H9 (cell line): ENCODE data around the gene GLCCI1. TPM values are rescaled to one million over a fixed set of nuclear protein-coding genes. Genes with fewer than 3 reads are reported as not detected.

ENCODE experiments used
- DNase-seq: peaks from one replicate; pipeline ENCODE4 v3.0.0-alpha.2; 2017
- H2AFZ ChIP-seq: one replicate; pipeline ENCODE4 v1.6.1; 2013; ENCODE audit warnings: mild to moderate bottlenecking, low read length, control low read depth, moderate library complexity
- H2AK5ac ChIP-seq: 2 replicates; pipeline ENCODE4 v1.6.1; 2013; ENCODE audit warnings: low read length, control low read depth, mixed read lengths; ENCODE audit not compliant: insufficient read length
- H2BK120ac ChIP-seq: one replicate; pipeline ENCODE4 v1.6.1; 2013; ENCODE audit warnings: low read depth, mild to moderate bottlenecking, low read length, control low read depth, inconsistent platforms; ENCODE audit not compliant: poor library complexity, severe bottlenecking
- H2BK12ac ChIP-seq: 2 replicates; pipeline ENCODE4 v1.6.1; 2013; ENCODE audit warnings: low read length, control low read depth, mixed read lengths, low read depth; ENCODE audit not compliant: insufficient read length
- H2BK15ac ChIP-seq: 2 replicates; pipeline ENCODE4 v1.6.1; 2013; ENCODE audit warnings: low read depth, low read length, control low read depth
- H2BK20ac ChIP-seq: one replicate; pipeline ENCODE4 v1.6.1; 2013; ENCODE audit warnings: low read depth, mild to moderate bottlenecking, low read length, control low read depth, inconsistent platforms; ENCODE audit not compliant: poor library complexity, severe bottlenecking
- H2BK5ac ChIP-seq: 2 replicates; pipeline ENCODE4 v1.6.1; 2013; ENCODE audit warnings: low read length, control low read depth, mixed read lengths; ENCODE audit not compliant: insufficient read length
- H3K14ac ChIP-seq: 2 replicates; pipeline ENCODE4 v1.6.1; 2013; ENCODE audit warnings: low read length, control low read depth; ENCODE audit not compliant: insufficient read depth
- H3K18ac ChIP-seq: 2 replicates; pipeline ENCODE4 v1.6.1; 2013; ENCODE audit warnings: low read depth, mild to moderate bottlenecking, mixed read lengths, low read length, control low read depth; ENCODE audit not compliant: insufficient read length
- H3K23ac ChIP-seq: 2 replicates; pipeline ENCODE4 v1.6.1; 2013; ENCODE audit warnings: low read length, control low read depth, mixed read lengths, low read depth; ENCODE audit not compliant: insufficient read length
- H3K23me2 ChIP-seq: 2 replicates; pipeline ENCODE4 v1.6.1; 2013; ENCODE audit warnings: low read depth, mild to moderate bottlenecking, mixed read lengths, low read length, control low read depth; ENCODE audit not compliant: insufficient read length, poor library complexity, severe bottlenecking
- H3K27ac ChIP-seq: 2 replicates; pipeline ENCODE4 v1.5.1; 2013; ENCODE audit warnings: low read length, control low read depth, mixed read lengths, low read depth; ENCODE audit not compliant: insufficient read length
- H3K27me3 ChIP-seq: 2 replicates; pipeline ENCODE4 v1.6.1; 2013; ENCODE audit warnings: low read length, control low read depth, inconsistent platforms; ENCODE audit not compliant: insufficient read depth
- H3K4ac ChIP-seq: 2 replicates; pipeline ENCODE4 v1.6.1; 2013; ENCODE audit warnings: low read depth, mild to moderate bottlenecking, control low read depth, inconsistent platforms, low read length, moderate library complexity
- H3K4me1 ChIP-seq: 2 replicates; pipeline ENCODE4 v1.6.1; 2013; ENCODE audit warnings: low read length, control low read depth, inconsistent platforms; ENCODE audit not compliant: insufficient read depth
- H3K4me2 ChIP-seq: 2 replicates; pipeline ENCODE4 v1.6.1; 2013; ENCODE audit warnings: low read length, control low read depth, mixed read lengths; ENCODE audit not compliant: insufficient read length, insufficient read depth
- H3K56ac ChIP-seq: 2 replicates; pipeline ENCODE4 v1.6.1; 2013; ENCODE audit warnings: low read depth, mild to moderate bottlenecking, mixed read lengths, low read length, control low read depth; ENCODE audit not compliant: insufficient read length
- H3K79me1 ChIP-seq: 2 replicates; pipeline ENCODE4 v1.6.1; 2013; ENCODE audit warnings: low read depth, mild to moderate bottlenecking, moderate library complexity, low read length, control low read depth, inconsistent platforms; ENCODE audit not compliant: insufficient read depth, poor library complexity, severe bottlenecking
- H3K79me2 ChIP-seq: 2 replicates; pipeline ENCODE4 v1.6.1; 2013; ENCODE audit warnings: low read length, control low read depth, inconsistent platforms; ENCODE audit not compliant: insufficient read depth
- H3K9ac ChIP-seq: 2 replicates; pipeline ENCODE4 v1.6.1; 2013; ENCODE audit warnings: low read length, control low read depth, mixed read lengths; ENCODE audit not compliant: insufficient read length; ENCODE audit errors: extremely low read depth
- H3K9me3 ChIP-seq: one replicate; pipeline ENCODE4 v1.6.1; 2013; ENCODE audit warnings: low read depth, low read length, inconsistent platforms; ENCODE audit not compliant: control insufficient read depth
- H3T11ph ChIP-seq: one replicate; pipeline ENCODE4 v1.6.1; 2013; ENCODE audit warnings: mild to moderate bottlenecking, low read length, control low read depth, inconsistent platforms
- H4K20me1 ChIP-seq: one replicate; pipeline ENCODE4 v1.6.1; 2013; ENCODE audit not compliant: control insufficient read depth, insufficient read length, insufficient read depth
- H4K5ac ChIP-seq: 2 replicates; pipeline ENCODE4 v1.6.1; 2013; ENCODE audit warnings: low read depth, mild to moderate bottlenecking, mixed read lengths, low read length, control low read depth; ENCODE audit not compliant: insufficient read length
- H4K8ac ChIP-seq: replicated peaks from 2 replicates; pipeline ENCODE4 v1.6.1; 2013; ENCODE audit warnings: low read length, control low read depth, mixed read lengths, low read depth; ENCODE audit not compliant: insufficient read length
- H4K91ac ChIP-seq: 2 replicates; pipeline ENCODE4 v1.6.1; 2013; ENCODE audit warnings: low read depth, mild to moderate bottlenecking, moderate library complexity, mixed read lengths, low read length, control low read depth; ENCODE audit not compliant: insufficient read length
- H3K27ac Mint-ChIP-seq, 3 experiments: 2 replicates in 2 of 3; 3 replicates in 1 of 3; pipeline ENCODE4 v1.8.0; 2020 to 2021; ENCODE audit warnings: mixed read lengths in 3 of 3, mild to moderate bottlenecking in 1 of 3, moderate library complexity in 1 of 3
- H3K27me3 Mint-ChIP-seq: 2 replicates; pipeline ENCODE4 v1.8.0; 2021; ENCODE audit warnings: low read depth, mild to moderate bottlenecking, moderate library complexity, mixed read lengths
- H3K36me3 Mint-ChIP-seq, 3 experiments: 2 replicates in 2 of 3; 3 replicates in 1 of 3; pipeline ENCODE4 v1.8.0; 2020 to 2021; ENCODE audit warnings: low read depth in 3 of 3, mixed read lengths in 3 of 3; ENCODE audit not compliant: insufficient read depth in 1 of 3
- H3K4me1 Mint-ChIP-seq, 2 experiments: 2 replicates each; pipeline ENCODE4 v1.8.0; 2020; ENCODE audit warnings: mixed read lengths in 2 of 2
- H3K4me3 Mint-ChIP-seq, 2 experiments: 2 replicates in 1 of 2; 3 replicates in 1 of 2; pipeline ENCODE4 v1.8.0; 2020 to 2021; ENCODE audit warnings: mild to moderate bottlenecking in 2 of 2, mixed read lengths in 2 of 2, moderate library complexity in 1 of 2
- H3K9me3 Mint-ChIP-seq, 2 experiments: 2 replicates in 1 of 2; 3 replicates in 1 of 2; pipeline ENCODE4 v1.8.0; 2020; ENCODE audit warnings: mild to moderate bottlenecking in 2 of 2, mixed read lengths in 2 of 2, moderate library complexity in 1 of 2
- WGBS: extraction: QIAGEN DNeasy Blood & Tissue Kit; methylation state at CpG from one replicate; pipeline ENCODE4 v1.1.7; 2013; ENCODE audit warnings: missing lambda C conversion rate, low lambda C conversion rate, mixed read lengths; ENCODE audit not compliant: insufficient read length; ENCODE audit errors: extremely low coverage; 5-methylcytosine and 5-hydroxymethylcytosine counted together
- total RNA-seq: library from RNA; stranded (reverse); gene quantifications from 2 replicates; pipeline ENCODE4 v1.2.1, GENCODE V29; 2021
- TF ChIP-seq, protein P1 (sequence below): fragments of 200-600 bp; sonication (generic); conservative IDR thresholded peaks from 3 replicates; pipeline ENCODE4 v1.8.0; 2021; ENCODE audit warnings: antibody characterized with exemption, mild to moderate bottlenecking

The GLCCI1 gene
- total RNA-seq, 1 experiment from 2014 or later = 19.1 TPM

DNA sequence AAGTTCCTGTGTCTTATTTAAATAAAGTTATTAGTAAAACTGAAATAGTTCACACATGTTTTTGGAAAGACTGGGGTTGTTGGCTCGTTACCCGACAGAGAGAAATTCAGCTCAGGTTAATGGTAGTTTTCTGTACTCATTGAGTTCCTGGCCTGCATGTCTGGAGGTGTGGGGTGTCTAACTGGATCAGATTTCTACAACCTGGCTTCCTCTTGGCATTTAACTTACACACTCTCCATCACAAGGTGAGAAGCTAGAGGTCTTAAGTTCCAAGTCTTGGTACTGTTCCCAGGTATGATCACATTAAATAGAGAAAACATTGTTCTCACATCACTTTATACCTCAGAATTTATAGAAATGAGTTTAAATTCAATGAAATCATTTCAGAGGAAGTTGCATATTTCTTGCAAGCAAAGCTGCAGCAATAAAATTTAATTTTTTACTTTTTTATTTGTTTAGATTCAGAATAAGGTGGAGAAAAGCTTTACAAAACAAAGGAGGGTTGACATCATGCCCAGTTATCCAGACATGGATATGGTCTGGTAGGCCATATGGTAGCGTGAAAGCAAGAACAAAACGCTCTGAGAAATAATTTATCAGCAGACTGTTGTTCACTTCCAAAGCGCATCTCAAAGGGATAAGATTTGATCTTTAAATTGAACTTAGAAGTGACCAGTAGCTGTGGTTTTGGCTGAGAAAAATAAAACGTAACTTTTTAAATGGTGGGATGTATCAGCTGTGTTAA, 120.6 kb downstream of the GLCCI1 start:
- H3K18ac ChIP-seq = no peak overlapping the region
- H2BK12ac ChIP-seq = no peak overlapping the region
- DNase-seq = no peak
- no peaks in the 10 kb centered on the region for H3K79me2 ChIP-seq
- WGBS = no CpG with 5 or more reads among the region's 6 CpGs
- H3K14ac ChIP-seq = no peak overlapping the region
- TF ChIP-seq, protein P1, sequence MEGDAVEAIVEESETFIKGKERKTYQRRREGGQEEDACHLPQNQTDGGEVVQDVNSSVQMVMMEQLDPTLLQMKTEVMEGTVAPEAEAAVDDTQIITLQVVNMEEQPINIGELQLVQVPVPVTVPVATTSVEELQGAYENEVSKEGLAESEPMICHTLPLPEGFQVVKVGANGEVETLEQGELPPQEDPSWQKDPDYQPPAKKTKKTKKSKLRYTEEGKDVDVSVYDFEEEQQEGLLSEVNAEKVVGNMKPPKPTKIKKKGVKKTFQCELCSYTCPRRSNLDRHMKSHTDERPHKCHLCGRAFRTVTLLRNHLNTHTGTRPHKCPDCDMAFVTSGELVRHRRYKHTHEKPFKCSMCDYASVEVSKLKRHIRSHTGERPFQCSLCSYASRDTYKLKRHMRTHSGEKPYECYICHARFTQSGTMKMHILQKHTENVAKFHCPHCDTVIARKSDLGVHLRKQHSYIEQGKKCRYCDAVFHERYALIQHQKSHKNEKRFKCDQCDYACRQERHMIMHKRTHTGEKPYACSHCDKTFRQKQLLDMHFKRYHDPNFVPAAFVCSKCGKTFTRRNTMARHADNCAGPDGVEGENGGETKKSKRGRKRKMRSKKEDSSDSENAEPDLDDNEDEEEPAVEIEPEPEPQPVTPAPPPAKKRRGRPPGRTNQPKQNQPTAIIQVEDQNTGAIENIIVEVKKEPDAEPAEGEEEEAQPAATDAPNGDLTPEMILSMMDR = no peak
- H2BK120ac ChIP-seq = no peak overlapping the region
- no peaks in the 10 kb centered on the region for H4K20me1 ChIP-seq
- no peak overlapping the region for H2BK15ac ChIP-seq
- H3T11ph ChIP-seq = no peak overlapping the region
- H2AK5ac ChIP-seq = no peak overlapping the region
- no peaks in the 10 kb centered on the region for H3K27me3 ChIP-seq
- no peak overlapping the region for H3K4me2 ChIP-seq
- Mint-ChIP-seq H3K9me3 (peaks cover 0 to 3% of the 10 kb centered on the region in 2 experiments; a peak in 1 of 5 replicates), H3K4me3 (no peak overlapping the region), H3K27ac (no peak overlapping the region), H3K4me1 (peaks cover 22% of the 10 kb centered on the region in 2 experiments), H3K27me3 (no peaks in the 10 kb centered on the region), H3K36me3 (peaks cover 5 to 11% (median 8%) of the 10 kb centered on the region in 3 experiments; a peak in 6 of 7 replicates)
- no peak overlapping the region for H4K91ac ChIP-seq
- no peak overlapping the region for H3K56ac ChIP-seq
- no peaks in the 10 kb centered on the region for H3K9me3 ChIP-seq
- H3K4me1 ChIP-seq = 0 out of 2 replicates have a peak, but pooled peaks cover 2% of the 10 kb centered on the region
- H4K8ac ChIP-seq = no peak overlapping the region
- H2BK20ac ChIP-seq = no peak overlapping the region
- H4K5ac ChIP-seq = no peak overlapping the region
- H3K27ac ChIP-seq = no peak overlapping the region
- H3K4ac ChIP-seq = no peak overlapping the region
- H3K79me1 ChIP-seq = no peaks in the 10 kb centered on the region
- H3K9ac ChIP-seq = no peak overlapping the region
- H2BK5ac ChIP-seq = no peak overlapping the region
- no peak overlapping the region for H2AFZ ChIP-seq
- no peak overlapping the region for H3K23ac ChIP-seq
- H3K23me2 ChIP-seq = no peaks in the 10 kb centered on the region
